Measurements from ENCODE around the gene MNT.

Gene MNT

DNA sequence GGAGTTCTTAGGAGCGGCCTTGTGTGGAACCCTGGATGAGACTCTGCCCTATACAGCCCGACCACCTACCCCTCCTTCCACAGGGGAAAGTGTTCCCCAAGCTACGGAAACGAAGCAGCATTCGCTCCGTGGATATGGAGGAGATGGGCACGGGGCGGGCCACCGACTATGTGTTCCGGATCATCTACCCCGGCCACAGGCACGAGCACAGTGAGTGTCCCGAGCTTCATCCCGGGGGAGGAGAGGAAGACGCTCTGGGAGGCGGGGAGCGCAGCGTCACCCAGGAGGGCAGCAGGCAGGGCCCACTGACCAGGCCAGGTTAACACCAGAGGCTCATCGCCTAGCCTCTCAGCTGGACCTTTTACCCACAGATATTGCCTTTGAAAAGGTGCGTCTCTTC, 35.7 kb downstream of the MNT start:
- no peak for DNase-seq (ENCODE audit: low spot score)
- TF ChIP-seq, protein P1, sequence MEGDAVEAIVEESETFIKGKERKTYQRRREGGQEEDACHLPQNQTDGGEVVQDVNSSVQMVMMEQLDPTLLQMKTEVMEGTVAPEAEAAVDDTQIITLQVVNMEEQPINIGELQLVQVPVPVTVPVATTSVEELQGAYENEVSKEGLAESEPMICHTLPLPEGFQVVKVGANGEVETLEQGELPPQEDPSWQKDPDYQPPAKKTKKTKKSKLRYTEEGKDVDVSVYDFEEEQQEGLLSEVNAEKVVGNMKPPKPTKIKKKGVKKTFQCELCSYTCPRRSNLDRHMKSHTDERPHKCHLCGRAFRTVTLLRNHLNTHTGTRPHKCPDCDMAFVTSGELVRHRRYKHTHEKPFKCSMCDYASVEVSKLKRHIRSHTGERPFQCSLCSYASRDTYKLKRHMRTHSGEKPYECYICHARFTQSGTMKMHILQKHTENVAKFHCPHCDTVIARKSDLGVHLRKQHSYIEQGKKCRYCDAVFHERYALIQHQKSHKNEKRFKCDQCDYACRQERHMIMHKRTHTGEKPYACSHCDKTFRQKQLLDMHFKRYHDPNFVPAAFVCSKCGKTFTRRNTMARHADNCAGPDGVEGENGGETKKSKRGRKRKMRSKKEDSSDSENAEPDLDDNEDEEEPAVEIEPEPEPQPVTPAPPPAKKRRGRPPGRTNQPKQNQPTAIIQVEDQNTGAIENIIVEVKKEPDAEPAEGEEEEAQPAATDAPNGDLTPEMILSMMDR (IDR thresholded peaks at IDR 0.05; ENCODE audit: borderline replicate concordance, control extremely low read depth, extremely low read depth, insufficient read depth, missing control alignments) = no peak
- in situ Hi-C loops (cut with MboI; ENCODE audit: low sequenced_read_pairs, unreplicated experiment) = no loop called here

DNA sequence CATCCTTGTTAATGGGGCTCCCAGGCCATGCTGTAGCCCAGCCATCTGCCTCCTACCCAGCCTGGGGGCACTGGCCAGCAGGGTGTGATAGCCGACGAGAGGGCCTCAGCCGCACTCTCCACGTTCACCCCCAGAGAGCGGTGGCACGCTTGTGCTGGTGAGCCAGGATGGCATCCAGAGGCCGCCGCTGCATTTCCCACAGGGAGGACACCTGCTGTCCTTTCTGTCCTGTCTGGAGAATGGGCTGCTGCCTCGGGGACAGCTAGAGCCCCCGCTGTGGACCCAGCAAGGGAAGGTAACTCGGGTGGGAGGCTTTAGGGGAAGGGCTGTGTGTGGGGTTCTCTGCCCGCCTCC, 36.1 kb downstream of the MNT start:
- TF ChIP-seq, protein P1 (IDR thresholded peaks at IDR 0.05; ENCODE audit: borderline replicate concordance, control extremely low read depth, extremely low read depth, insufficient read depth, missing control alignments) = no peak
- DNase-seq (ENCODE audit: low spot score) = no peak
- in situ Hi-C loops (cut with MboI; ENCODE audit: low sequenced_read_pairs, unreplicated experiment) = no loop called here

DNA sequence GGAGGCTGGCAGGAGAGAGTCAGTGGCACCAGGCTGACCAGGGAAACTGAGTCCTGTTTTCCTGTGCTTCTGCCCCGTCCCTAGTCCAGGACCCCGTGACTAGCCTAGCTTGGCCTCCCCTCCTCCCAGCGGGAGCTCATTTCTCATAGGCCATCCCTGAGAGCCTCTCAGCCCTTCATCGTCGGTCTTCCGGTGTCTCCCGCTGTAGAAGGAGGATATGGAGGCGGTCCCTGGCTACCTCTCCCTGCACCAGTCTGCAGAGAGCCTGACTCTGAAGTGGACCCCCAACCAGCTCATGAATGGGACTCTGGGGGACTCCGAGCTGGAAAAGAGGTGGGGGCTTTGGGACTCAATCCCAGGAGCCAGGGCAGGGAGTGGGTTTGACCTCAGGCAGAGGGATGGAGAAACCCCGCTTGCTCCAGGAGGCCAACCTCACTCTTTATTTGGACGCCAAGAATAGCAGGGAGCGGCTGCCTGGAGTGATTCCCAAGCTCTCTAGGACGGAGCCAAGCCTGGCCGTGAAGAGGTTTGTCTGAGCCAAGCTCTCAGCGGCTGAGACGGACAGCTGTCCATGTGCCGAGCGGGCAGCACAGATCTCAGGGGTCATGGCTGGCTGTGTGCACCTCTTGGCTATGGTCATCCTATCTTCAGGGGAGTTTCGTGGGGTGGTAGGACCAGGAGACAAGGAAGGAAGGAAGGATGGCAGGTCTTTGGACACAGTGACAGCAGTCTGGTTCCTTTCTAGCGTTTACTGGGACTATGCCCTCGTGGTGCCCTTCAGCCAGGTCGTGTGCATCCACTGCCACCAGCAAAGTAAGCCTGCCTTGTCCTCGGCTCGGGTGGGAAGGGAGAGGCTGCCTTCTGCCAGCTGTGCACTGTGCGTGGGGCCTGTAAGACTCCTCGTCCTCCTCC, 36.8 kb downstream of the MNT start:
- TF ChIP-seq, protein P1 (IDR thresholded peaks at IDR 0.05; ENCODE audit: borderline replicate concordance, control extremely low read depth, extremely low read depth, insufficient read depth, missing control alignments) = no peak
- in situ Hi-C loops (cut with MboI; ENCODE audit: low sequenced_read_pairs, unreplicated experiment) = no loop called here
- no peak for DNase-seq (ENCODE audit: low spot score)

DNA sequence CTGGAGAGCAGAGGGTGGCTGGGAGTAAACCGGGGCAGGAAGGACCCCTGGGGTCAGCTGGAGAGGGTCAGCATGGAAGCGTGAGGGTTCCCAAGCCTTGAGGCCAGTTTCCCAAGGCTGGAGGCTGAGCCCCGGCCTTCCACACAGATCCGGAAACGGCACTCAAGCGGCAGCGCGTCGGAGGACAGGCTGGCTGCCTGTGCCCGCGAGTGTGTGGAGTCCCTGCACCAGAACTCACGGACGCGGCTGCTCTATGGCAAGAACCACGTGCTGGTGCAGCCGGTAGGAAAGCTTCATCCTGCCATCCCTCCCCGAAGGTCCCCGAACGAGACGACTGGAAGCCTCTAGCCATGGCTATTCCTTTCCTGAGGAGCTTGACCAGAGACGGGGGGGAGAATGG, 37.5 kb downstream of the MNT start:
- no peak for DNase-seq (ENCODE audit: low spot score)
- in situ Hi-C loops (cut with MboI; ENCODE audit: low sequenced_read_pairs, unreplicated experiment) = no loop called here
- TF ChIP-seq, protein P1 (IDR thresholded peaks at IDR 0.05; ENCODE audit: borderline replicate concordance, control extremely low read depth, extremely low read depth, insufficient read depth, missing control alignments) = no peak

DNA sequence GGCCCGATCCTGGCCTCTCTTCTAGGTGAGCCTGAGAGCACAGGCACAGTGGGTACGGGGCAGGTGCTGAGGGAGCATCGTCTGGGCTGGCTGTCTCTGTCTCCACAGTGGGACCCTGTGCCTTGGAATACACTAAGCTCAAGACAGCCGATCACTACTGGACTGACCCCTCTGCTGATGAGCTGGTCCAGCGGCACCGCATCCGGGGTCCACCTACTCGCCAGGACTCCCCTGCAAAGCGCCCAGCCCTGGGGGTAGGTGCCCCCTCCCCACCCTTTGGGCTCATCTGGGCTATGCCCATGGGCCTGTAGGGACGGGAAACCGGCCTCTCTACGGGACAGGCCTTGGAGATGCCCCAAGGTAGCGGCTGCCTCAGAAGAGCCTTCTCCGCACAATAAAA, 38.0 kb downstream of the MNT start:
- no peak for DNase-seq (ENCODE audit: low spot score)
- in situ Hi-C loops (cut with MboI; ENCODE audit: low sequenced_read_pairs, unreplicated experiment) = no loop called here
- TF ChIP-seq, protein P1 (IDR thresholded peaks at IDR 0.05; ENCODE audit: borderline replicate concordance, control extremely low read depth, extremely low read depth, insufficient read depth, missing control alignments) = no peak

DNA sequence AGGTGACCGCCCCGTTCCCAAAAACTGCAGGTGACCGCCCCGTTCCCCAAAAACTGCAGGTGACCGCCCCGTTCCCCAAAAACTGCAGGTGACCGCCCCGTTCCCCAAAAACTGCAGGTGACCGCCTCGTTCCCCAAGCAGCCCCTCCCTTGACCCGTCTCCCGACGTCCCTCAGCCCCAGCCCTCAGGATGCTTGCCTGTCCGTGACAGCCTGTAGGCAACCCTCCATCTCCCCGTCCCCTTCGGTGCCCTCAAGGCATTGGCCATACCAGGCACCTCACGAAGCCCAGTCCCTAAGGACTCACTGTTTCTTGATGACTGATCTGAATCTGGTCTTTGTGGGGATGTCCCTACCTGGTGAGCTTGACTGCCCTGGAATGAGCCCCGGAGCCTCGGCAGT, 38.4 kb downstream of the MNT start:
- in situ Hi-C loops (cut with MboI; ENCODE audit: low sequenced_read_pairs, unreplicated experiment) = no loop called here
- DNase-seq (ENCODE audit: low spot score) = no peak
- TF ChIP-seq, protein P1 (IDR thresholded peaks at IDR 0.05; ENCODE audit: borderline replicate concordance, control extremely low read depth, extremely low read depth, insufficient read depth, missing control alignments) = no peak
